Activated CD4-positive, CD25-positive, alpha-beta regulatory T cell treated with anti-CD3 and anti-CD28 coated beads, Interleukin-2, amount 50 U/mL, for 24 hours (primary cell): ENCODE measurements around the gene KCNK13.
"Not testable (repeated sequence)": the region's sequence is repeated elsewhere in the genome, so short reads cannot be mapped to it uniquely, and the experiment has no call there.

Source experiments
- ATAC-seq, 2 donors: fragments of 150-1000 bp; cut with Tn5 transposase; one replicate each; pipeline ENCODE4 v1.10.0; 2021; ENCODE audit warnings: mild to moderate bottlenecking in 1 of 2, moderate library complexity in 1 of 2

Gene KCNK13

DNA sequence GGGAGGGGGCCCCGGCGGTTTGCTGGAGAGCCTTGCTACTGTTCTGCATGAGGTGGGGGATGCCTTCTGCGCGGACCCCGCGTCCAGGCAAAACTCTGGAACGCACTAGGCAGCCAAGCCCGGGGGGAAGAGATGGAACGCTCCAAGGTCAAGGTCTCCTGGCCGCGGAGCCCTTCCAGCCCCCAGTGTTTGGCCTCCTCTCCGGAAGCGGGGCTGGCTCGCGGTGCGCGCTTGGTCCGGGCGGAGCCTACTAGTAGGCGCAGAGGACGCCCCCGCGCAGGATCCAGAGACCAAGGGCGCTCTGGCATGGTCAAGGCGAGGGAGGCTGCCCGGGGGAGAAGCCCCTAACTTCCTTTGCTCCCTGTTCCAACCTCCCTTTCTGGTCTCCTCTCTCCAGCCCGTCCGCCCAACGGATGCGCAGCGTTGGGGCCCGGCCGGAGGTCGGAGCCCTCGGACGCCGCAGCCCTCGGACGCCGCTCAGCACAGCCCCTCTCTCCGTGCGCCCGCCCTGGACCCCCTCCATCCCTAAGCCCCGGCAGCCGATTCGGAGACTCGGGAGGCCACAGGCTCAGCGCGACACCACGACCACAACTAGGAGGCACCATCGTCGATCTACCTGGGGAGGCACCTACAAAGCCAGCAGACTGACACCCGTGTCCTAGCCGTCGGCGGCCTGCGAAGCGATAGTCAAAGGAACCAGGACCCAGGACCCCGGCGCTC lies 669 bp upstream of the KCNK13 start:
- no peak for ATAC-seq

DNA sequence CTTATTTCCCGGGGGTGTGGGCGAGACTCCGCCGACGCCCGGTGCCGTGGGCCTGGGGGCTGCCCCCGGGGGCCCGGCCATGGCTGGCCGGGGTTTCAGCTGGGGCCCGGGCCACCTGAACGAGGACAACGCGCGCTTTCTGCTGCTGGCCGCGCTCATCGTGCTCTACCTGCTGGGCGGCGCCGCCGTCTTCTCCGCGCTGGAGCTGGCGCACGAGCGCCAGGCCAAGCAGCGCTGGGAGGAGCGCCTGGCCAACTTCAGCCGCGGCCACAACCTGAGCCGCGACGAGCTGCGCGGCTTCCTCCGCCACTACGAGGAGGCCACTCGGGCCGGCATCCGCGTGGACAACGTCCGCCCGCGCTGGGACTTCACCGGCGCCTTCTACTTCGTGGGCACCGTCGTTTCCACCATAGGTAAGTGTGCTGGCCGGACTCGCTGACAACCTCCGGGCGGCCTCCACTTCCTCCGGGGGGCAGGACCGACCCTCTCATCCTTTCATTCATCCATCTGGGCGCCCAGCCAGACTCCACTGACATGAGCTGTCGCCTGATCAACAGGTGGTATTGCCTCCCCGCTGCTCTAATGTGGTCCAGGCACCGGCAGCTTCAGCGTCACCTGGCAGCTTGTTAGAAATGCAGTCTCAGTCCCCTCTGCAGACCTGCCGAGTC lies 467 bp downstream of the KCNK13 start:
- ATAC-seq: no peak

DNA sequence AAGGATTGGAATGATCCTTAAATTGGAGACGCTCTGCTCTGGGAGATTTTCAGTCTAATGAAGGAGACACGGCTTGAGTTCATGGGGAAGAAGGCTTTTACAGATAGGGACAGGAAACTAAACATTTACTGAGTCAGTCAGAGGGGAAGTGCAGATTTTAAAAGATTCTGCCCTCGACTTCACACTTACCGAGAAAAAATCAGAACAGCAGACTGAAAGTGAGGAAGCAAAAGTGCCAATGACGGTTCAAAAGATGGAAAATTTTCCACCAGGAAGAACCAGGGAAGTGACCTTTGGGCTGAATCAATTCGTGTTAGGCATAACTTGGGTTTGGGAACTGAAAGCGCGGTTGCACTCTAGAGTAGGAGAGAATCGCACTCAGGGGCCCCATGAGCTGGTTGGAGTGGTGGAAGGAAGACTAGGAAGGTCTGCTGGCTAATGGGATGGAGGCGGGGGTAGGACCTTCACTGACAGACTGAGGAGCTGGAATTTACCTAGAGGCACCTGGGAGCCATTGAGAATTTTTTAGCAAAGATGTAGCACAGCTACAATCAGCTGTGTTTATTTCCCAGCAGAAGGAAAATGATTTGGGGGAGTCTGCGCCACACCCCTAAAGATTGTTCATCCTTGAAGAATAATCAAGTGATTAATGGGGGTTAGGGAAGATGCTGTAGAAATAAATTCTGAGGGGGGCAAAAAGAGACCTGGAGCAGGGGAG lies 1.2 kb downstream of the KCNK13 start:
- no peak for ATAC-seq

DNA sequence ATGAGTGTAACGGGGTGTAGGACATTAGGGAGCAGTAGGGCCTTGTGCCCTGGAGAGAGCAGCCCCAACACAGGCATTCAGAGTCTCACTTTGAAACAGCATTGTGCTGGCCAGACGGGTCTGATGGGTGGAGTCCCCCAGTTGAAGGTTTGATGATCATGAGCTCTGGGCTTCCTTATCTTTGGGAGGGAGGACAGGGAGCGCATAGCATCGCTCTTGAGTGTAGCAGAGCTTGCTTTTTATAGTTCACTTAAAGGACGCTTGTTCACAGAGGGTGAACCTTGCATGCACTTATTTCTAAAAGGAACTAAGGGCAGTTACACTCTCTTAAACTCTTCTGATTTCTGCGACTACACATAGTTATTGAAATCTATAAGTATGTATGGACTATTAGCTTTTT lies 10.6 kb downstream of the KCNK13 start:
- no peak for ATAC-seq

DNA sequence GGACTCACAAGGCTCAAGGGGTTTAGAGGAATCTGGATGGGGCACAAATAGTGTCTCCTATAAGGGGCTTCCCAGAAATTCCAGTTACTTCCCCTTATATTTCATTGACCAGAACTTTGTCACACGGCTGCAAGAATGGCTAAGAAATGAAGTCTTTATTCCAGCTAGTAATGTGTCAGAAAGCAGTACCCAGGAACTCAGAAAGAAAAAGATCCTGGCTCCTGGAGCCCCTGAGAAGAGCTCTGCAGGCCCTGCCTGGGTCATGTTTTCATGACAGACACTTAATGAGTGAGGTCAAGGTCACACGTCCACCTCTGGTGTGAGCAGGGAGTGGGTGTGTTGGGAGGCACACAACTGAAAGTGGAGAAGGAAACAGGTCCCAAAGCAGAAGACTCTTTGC lies 17.8 kb downstream of the KCNK13 start:
- no peak for ATAC-seq

DNA sequence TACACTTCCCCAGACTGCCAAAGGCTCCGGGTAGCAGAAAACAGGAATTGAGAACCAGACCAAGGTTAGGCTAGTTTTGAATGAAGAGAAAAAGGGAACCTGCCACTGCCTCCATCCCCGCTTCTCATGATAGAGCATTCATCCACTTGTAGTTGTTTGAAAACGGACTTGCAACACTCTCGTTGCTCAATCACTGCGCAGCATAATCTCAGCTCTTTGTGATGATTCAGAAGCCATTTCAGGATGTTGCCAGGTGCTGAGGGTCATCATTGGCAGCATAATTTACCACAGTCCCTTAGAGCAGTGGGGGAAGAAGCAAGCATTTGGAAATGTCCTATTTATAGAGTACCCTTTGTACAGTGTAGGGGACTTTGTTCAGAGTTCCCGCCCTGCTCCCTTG lies 25.6 kb downstream of the KCNK13 start:
- ATAC-seq: no peak

DNA sequence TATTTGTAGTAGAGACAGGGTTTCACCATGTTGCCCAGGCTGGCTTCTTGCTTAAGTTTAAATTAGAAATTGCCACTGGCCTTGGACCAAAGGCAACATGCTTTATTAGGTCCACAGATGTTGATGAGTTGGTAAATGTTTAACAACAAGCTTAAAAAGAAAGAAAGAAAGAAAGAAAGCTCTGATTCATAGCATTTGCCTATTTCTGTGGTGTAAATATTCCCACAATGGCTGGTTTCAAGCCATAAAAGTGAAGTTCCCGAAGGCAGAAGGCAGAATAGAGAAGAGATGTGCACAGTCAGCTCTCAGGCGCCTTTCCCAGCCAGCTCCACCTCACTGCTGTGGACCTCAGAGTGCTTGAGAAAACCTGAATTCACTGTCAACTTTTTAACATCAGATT lies 26.4 kb downstream of the KCNK13 start:
- ATAC-seq: no peak

DNA sequence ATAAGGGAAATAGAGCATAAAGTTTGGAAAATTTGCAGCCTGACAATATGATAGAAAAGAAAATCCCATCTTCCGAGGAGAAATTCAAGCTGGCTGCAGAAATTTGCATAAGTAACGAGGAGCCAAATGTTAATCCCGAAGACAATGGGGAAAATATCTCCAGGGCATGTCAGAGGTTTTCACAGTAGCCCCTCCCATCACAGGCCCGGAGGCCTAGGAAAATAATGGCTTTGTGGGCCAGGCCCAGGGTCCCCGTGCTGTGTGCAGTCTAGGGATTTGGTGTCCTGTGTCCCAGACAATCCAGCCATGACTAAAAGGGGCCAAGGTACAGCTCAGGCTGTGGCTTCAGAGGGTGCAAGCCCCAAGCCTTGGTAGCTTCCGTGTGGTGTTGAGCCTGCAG lies 27.7 kb downstream of the KCNK13 start:
- not testable (repeated sequence) for ATAC-seq

DNA sequence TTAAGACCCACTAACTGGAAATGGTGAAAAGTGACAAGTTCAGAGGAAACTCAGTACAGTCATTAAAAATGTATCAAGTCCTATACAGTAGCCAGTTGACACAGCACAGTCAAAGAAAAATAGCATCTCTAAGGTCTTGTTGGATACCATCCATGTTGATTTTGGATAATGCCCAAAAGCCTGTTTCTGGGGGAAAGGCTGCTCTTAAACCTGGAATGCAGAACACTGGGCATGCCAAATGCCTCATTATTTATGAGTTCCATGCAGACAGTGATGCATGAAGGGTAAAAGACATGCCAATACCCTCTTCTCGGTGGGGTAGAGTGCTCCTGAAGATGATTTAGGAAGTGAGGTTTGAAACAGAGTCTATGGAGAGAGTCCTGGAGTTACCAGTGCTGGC lies 29.6 kb downstream of the KCNK13 start:
- ATAC-seq: no peak

DNA sequence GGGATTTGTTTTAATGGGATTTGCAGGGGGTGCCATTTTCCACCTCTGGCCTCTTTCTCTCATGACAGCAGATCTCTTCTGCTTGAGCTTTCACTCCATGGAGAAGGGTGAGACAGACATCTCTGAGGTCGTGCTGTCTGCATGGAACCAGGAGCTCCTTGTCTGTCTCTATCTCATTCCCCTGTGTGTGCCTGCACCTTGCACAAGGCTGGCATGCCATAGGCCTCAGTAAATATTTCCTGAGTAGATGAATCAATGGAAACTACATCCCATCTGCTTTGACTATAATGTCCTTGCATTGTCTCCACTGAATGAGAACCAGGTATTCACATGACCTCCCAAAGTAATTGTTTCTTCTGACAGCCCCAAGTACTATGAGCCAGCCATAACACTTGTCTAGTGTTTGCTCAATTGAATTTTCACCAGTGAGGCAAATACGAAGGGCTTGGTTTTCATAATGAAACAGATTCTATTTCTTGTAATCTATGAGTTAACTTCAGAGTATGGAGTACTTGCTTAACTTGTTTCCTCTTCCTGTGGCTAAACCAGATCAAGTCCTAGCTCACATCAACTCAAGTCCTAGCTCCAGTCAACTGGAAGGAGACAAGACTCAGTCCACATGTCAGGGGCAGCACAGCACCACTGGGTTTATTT lies 32.3 kb downstream of the KCNK13 start:
- peak in 1 of 2 donors; percentile 73 for ATAC-seq

DNA sequence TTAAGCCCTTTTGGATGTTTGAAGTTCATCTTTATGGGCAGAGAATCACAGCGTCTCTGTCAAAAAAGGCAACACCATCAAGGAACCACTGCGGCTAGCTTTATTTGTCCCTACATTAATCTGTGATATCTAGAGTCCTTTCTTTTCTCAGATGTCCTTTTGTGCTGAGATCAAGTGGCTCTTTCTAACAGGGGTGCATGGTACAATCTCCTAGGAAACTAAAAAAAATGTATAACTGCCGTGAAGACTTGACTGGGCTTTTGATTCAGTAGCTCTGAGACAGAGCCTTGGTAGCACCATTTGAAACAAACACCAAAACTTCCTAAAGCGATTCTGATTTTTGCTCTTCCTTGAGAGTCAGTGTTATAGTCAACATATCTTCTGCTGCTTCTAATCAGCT lies 33.3 kb downstream of the KCNK13 start:
- no peak for ATAC-seq

DNA sequence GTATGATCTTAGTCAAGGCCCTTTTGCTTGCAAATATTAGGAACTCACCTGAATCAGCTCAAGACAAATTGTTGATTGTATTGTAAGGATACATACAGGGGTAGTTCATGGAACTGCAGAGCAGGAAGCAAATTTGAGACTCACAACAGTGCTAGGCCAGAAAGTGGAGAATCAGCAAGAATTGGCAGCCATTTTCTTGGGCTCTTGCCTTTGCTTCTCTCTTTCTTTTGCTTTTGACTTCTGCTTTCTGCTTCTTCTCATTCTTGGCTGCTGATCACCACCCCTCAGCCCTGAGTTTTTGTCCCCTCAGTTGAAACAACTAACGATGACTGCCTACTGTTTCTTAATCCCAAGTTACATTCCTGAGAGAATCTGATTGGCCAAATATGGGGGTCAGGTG lies 34.8 kb downstream of the KCNK13 start:
- no peak for ATAC-seq

DNA sequence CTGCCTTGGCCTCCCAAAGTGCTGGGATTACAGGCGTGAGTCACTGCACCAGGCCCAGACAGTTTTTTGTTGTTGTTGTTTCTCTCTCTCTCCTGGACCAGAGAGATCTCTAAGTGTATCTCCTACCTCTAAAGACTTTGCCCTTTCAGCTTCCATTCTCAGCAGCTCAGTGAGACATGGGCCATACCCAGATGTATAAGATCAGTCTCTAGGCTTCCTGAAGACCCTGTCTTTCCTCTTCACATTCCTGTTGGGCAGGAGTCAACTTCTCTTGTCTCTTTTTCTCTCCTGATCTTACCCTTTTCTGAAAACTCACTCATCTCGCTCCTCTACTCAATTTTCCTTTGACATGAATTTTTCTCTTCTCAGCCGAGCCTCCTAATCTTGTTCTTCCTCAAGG lies 42.0 kb downstream of the KCNK13 start:
- no peak for ATAC-seq

DNA sequence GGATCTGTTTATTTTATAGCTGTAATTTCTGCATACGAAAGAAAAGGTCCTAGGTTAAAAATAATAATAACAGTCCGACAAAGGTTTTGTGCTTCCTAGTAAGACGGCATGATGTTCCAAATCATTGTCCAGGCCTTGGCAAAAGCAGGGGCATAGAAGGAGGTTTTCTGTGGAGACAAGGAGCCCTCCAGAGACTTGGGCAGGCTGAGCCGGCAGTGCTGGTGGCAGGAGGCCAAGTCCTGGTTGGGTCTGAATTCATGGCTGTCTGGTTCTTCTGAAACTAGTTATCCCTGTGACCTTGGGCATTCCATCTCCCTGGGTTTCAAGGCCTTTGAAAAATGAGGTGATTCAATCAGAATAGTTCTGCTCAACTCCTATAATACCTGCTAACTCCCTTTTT lies 44.0 kb downstream of the KCNK13 start:
- no peak for ATAC-seq

DNA sequence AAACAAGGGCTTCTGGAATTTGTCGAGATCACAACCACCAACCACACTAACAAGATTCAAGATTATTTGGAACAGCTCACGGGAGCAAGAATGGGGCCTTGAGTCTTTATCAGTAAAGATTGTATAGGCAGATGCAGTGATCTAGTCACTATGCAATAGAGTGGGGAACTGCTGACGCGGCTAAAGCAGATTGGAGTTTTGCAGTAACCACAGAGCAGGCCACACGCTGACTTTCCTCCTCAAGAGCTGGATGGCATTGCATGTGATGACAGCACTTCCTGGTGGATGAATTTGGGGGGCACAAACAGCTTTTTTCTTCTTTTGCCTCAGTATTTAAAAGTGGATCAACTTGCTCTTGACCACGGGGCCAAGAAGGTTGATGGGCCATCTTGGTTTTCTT lies 46.0 kb downstream of the KCNK13 start:
- no peak for ATAC-seq

DNA sequence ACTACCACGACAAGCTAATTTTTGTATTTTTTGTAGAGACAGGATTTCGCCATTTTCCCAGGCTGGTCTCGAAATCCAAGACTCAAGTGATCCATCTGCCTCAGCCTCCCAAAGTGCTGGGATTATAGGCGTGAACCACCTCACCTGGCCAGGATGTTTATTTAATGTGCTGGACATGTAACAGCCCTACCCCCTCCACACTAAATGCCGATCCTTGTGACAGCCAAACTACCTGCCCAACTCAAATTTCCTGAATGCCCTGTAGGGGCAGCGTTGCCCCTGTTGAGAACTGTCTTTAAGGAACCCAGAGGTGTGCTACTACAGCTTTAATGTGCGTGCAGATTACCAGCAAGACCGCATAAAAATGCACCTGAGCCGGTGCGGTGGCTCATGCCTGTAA lies 48.1 kb downstream of the KCNK13 start:
- no peak for ATAC-seq

DNA sequence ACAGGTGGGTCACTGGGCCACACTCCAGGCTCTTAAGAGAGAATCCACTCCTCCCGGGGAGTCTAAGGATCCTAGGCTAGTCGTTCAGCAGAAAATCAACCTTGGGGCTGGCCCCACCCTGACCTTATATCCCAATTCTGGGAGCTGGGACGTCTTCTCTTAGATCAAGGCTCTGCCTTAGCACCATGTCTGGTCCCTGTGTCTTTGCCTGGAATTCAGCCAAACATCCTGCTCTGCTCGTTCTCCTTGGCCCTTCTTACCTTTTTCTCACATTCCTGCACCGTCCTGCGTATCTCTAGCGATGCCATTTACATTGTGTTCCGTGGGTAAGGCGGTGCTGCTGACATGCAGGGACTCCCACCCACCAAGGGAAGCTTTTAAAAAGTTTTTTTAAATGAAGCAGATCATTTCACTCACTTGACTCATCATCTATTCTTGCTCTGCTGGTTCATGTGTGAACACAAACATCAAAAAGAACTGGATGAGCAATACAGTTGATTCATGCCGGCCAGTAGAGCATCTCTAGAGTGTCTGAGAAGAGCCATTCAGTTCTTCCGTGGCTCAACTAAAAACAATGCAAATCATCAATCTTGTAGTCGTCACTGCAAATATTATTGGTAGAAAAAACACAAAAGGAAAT lies 50.2 kb downstream of the KCNK13 start:
- ATAC-seq: peak in 1 of 2 donors; percentile 60

DNA sequence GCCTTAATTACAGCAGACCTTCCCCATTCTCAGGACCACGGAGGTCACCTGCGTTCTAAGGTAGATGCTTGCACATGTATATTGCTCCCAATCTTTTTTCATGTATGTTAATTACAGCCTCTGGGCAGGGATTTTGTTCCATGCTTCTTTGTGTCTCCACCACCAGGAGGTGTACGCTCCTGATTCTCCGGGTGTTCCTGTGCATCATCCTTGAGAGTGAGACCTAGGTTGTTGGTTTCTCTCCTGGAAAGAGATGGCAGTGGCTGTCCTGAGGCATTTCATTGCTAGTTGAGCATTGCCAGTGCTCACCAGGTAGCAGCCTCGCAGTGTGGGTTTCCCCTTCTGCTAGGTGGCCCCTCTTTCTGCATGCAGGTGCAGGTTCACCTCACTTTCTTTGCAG lies 52.8 kb downstream of the KCNK13 start:
- no peak for ATAC-seq

DNA sequence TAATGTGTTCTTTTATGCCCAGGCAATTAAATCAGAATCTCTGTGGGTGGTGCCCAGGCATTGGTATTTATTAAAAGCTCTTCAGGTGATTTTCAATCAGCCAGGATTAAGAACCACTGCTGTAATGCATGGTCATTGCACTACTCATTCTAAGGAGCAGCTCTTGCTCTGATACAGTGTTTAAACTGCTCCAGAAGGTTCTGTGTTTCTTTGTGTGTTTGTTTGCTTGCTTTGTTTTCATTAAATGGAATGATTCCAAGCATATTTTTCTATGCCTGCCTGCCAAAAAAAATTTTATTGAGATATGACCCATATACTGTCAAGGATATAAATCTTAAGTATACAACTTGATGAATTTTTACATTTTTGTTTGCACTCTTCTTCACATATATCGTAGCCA lies 54.0 kb downstream of the KCNK13 start:
- ATAC-seq: no peak

DNA sequence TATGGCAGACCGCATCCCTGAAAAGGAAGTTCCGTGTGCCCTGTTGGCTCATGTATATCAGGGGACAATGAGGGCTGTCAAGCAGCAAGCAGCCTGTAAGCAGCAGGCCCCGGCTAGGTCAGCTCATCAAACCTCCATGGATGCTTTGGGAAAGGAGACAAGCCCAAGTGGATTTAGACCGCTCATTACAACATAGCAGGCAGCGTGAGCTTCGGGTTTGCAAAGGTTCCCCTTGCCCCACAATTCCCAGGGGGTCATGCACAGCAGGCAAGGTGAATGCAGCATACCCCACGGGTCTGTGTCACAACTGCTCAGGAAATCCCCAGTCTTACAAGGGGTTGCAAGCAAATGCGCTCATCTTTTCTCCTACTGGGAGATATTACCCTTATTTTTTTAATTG lies 54.6 kb downstream of the KCNK13 start:
- no peak for ATAC-seq

DNA sequence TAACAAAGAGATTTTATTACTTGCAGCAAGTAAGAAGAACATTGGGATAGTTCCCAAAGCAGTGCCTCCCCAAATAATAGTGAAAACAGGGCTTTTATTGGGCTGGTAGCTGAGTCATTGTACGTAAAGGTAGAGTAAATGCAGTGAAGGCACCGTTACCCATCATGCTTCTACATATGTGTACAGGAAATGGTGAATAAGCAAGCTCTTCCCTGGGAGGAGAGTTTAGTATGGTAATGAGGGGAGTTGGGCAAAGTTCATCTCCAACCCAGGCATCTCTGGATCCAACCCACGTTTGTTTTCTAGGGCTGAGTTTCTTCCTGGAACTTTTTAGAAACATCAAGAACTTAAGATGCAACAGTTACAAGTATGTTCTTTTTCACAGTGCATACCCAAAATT lies 56.2 kb downstream of the KCNK13 start:
- no peak for ATAC-seq

DNA sequence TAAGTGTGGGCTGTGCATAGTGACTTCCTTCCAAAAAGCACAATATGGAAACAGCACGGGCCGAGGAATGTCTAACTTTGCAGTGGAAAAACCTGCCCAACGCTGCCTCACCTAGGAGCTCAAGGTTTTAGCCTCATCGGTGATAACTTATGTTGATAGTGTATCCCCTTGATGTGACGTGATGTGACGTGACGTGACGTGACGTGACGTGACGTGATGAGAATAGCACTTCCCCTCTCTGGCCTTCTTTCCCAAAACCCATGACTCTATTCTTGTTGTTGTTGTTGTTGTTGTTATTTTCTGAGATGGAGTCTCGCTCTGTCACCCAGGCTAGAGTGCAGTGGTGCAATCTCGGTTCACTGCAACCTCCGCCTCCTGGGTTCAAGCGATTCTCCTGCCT lies 64.5 kb downstream of the KCNK13 start:
- no peak for ATAC-seq
